ENCODE results near the gene GAS6.

GRCh38 chr13:113837560-113838355 lies 26.1 kb downstream of the GAS6 start:
- TF ChIP-seq CTCF (conservative IDR thresholded peaks at IDR 0.05 in 1 of 2, IDR thresholded peaks at IDR 0.05 in 1 of 2; ENCODE audit: low read depth in 1 of 2, low read length in 2 of 2) (no peak), EZH2 (IDR thresholded peaks at IDR 0.05; ENCODE audit: low read length, missing control alignments) (no peak)
